Neural crest cell (in vitro differentiated cells): ENCODE measurements around the gene SUPT6H. TPM values are rescaled to one million over a fixed set of nuclear protein-coding genes. Genes with fewer than 3 reads are reported as not detected.

ENCODE experiments used
- DNase-seq: peaks from one replicate; pipeline ENCODE4 v3.0.0; 2021; ENCODE audit warnings: low read depth, mixed read lengths, low spot score
- H3K27ac Mint-ChIP-seq: one replicate; pipeline ENCODE4 v1.8.0; 2021; ENCODE audit warnings: mild to moderate bottlenecking, mixed read lengths; ENCODE audit not compliant: unreplicated experiment
- H3K27me3 Mint-ChIP-seq: 2 replicates; pipeline ENCODE4 v1.8.0; 2021; ENCODE audit warnings: low read depth, mild to moderate bottlenecking, mixed read lengths
- H3K36me3 Mint-ChIP-seq: 2 replicates; pipeline ENCODE4 v1.8.0; 2021; ENCODE audit warnings: low read depth, mild to moderate bottlenecking, mixed read lengths
- H3K4me1 Mint-ChIP-seq: 2 replicates; pipeline ENCODE4 v1.8.0; 2021; ENCODE audit warnings: mixed read lengths
- H3K4me3 Mint-ChIP-seq: one replicate; pipeline ENCODE4 v1.8.0; 2021; ENCODE audit warnings: mild to moderate bottlenecking, mixed read lengths
- H3K9me3 Mint-ChIP-seq: 2 replicates; pipeline ENCODE4 v1.8.0; 2021; ENCODE audit warnings: mixed read lengths
- total RNA-seq: library from RNA; stranded (reverse); gene quantifications from 2 replicates; pipeline ENCODE4 v1.2.1, GENCODE V29; 2021
- TF ChIP-seq, protein P1 (sequence below): fragments of 200-600 bp; sonication (generic); conservative IDR thresholded peaks from 2 replicates; pipeline ENCODE4 v1.5.0; 2021; ENCODE audit warnings: antibody characterized with exemption, mild to moderate bottlenecking

The SUPT6H gene
- total RNA-seq, 1 donor from 2014 or later = 70.0 TPM

DNA sequence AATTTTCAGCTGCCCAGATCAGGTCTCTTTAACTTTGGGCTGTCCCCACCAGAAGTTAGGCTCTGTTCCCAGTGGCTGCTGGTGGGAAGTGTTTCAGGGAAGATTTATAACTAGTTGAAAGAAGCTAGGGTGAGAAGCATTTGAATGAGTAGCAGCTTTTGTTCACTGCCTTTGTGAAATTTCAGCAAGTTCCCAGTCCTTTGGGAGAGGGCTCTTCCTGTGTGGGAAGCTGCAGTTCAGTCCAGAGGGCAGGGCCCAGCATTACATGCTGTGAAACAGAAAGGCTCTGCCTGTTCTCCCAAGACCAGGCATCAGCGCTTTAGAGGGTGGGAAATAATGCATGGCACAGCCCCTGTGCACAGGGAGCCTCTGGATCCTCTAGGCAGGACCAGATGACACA is 31.9 kb downstream of the SUPT6H start:
- no peak overlapping the region for H3K4me3 Mint-ChIP-seq
- peaks cover 28% of the 10 kb centered on the region for H3K36me3 Mint-ChIP-seq
- peaks cover 10% of the 10 kb centered on the region for H3K4me1 Mint-ChIP-seq
- peak overlapping the region; percentile 44 for H3K27ac Mint-ChIP-seq
- no peaks in the 10 kb centered on the region for H3K27me3 Mint-ChIP-seq
- DNase-seq = no peak
- TF ChIP-seq, protein P1, sequence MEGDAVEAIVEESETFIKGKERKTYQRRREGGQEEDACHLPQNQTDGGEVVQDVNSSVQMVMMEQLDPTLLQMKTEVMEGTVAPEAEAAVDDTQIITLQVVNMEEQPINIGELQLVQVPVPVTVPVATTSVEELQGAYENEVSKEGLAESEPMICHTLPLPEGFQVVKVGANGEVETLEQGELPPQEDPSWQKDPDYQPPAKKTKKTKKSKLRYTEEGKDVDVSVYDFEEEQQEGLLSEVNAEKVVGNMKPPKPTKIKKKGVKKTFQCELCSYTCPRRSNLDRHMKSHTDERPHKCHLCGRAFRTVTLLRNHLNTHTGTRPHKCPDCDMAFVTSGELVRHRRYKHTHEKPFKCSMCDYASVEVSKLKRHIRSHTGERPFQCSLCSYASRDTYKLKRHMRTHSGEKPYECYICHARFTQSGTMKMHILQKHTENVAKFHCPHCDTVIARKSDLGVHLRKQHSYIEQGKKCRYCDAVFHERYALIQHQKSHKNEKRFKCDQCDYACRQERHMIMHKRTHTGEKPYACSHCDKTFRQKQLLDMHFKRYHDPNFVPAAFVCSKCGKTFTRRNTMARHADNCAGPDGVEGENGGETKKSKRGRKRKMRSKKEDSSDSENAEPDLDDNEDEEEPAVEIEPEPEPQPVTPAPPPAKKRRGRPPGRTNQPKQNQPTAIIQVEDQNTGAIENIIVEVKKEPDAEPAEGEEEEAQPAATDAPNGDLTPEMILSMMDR = no peak
- no peaks in the 10 kb centered on the region for H3K9me3 Mint-ChIP-seq

DNA sequence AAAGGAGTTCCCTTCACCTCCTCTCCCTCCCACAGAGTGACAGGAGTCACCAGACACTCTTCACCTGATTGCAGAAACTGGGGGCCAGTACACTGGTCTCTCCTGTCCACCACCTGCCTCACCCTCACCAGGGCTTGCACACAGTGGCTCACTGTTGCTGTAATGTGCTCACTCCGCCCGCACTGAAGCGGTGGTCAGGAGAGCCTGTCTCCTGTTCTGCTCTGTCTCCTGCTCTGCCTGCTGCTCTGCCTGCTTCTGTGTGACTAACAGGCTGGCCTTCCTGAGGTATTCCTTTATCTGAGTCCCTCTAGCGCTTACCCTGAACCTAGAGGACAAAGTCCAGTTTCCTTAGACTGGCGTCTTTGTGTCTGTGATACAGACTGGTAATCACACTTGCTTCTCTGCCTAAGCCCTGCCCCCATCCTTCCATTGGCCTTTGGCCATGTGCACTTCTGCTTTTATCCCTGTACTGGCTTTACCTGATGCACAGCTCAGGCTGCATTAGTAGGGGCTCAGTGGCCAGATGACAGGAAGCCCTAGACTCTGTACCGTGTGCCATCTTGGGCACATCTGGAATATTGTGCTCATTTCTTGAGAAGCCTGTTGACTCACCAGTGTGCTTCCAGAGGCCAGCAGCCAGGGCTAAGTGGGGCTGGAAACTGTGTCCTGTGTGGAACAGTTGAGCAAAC is 36.4 kb downstream of the SUPT6H start:
- TF ChIP-seq, protein P1 = no peak
- H3K36me3 Mint-ChIP-seq = peaks cover 23% of the 10 kb centered on the region
- no peak overlapping the region for H3K27ac Mint-ChIP-seq
- no peak overlapping the region for H3K4me3 Mint-ChIP-seq
- H3K9me3 Mint-ChIP-seq = no peaks in the 10 kb centered on the region
- no peaks in the 10 kb centered on the region for H3K27me3 Mint-ChIP-seq
- no peak for DNase-seq
- peaks cover 24% of the 10 kb centered on the region for H3K4me1 Mint-ChIP-seq

GRCh38 chr17:28700278-28700677 is 38.3 kb downstream of the SUPT6H start:
- no peaks in the 10 kb centered on the region for H3K27me3 Mint-ChIP-seq
- no peak overlapping the region for H3K27ac Mint-ChIP-seq
- TF ChIP-seq, protein P1 = no peak
- no peak for DNase-seq
- no peaks in the 10 kb centered on the region for H3K9me3 Mint-ChIP-seq
- H3K4me1 Mint-ChIP-seq = peaks cover 22% of the 10 kb centered on the region
- H3K4me3 Mint-ChIP-seq = no peak overlapping the region
- peaks cover 15% of the 10 kb centered on the region for H3K36me3 Mint-ChIP-seq

DNA sequence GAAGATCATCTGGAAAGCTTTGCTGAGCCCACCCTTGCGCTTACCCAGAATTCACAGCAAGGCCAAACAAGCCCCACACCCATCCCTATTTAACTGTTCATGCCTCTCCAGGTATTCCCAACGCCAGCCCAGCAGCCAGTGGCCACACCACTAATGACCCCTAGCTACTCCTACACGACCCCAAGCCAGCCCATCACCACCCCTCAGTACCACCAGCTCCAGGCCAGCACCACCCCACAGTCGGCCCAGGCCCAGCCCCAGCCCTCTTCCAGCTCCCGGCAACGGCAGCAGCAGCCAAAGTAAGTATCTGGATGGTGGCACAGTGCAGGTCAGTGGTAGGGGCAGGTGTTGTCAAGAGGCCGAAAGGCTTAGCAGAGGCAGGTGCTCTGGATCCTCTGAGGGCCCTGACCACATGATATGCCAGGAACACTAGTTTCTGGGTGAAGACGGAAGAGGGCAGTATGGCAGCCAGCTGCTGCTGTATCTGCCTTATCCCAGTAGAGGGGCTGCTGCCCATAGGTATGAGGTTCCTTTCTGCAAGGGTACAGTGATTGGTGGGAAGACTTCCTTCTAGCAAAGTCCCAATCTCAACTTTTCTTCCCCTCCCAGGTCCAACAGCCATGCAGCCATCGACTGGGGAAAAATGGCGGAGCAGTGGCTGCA is 39.0 kb downstream of the SUPT6H start:
- Mint-ChIP-seq H3K27me3 (no peaks in the 10 kb centered on the region), H3K9me3 (no peaks in the 10 kb centered on the region), H3K27ac (no peak overlapping the region), H3K4me1 (peaks cover 22% of the 10 kb centered on the region), H3K36me3 (peaks cover 15% of the 10 kb centered on the region), H3K4me3 (no peak overlapping the region)
- DNase-seq = no peak
- TF ChIP-seq, protein P1 = no peak

DNA sequence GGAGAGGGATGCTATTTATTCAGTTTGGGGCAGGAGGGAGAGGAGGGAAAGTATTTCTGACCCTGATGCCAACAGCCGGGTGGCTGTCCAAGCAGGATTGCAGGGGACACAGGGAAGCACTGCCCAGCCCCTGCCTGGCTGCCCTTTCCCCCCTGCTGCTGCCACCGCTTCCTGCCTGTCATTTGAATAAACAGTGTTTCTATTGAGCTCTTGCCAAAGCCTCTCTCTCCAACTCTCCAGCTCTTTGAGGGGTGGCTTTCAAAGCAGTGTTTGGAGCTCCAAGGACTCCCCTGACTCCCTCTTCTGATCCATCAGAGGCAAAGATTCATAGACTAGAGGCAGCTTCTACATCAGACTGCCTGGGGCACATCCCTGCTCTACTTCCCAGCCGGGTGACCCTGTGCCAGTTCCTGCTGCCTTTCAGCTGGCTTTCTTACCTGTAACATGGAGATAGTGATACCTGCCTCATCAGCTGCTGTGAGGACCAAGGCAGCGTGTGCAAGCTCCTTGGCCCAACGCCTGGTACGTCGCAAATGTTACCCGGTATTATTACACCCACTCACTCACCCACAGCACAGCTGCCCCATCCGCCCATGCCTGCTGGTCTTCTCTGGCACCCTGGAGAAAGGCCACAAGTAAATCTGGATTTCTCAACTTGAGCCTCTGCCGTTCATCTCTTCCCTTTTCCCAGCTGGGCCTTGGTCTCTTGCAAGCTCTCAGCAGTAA is 40.2 kb downstream of the SUPT6H start:
- Mint-ChIP-seq H3K9me3 (no peaks in the 10 kb centered on the region), H3K27me3 (peaks cover 1% of the 10 kb centered on the region), H3K4me3 (peak overlapping the region; percentile 70), H3K27ac (peak overlapping the region; percentile 84), H3K4me1 (peaks cover 24% of the 10 kb centered on the region), H3K36me3 (peaks cover 16% of the 10 kb centered on the region)
- no peak for DNase-seq
- TF ChIP-seq, protein P1 = no peak
